ENCODE data around the gene TBC1D17. TPM values are rescaled to one million over a fixed set of nuclear protein-coding genes. Genes with fewer than 3 reads are reported as not detected.

TBC1D17 gene
- total and polyA plus RNA-seq, 2 of the 13 experiments (the other 11 are each of a cell fraction or from before 2014, with no cell fraction given) = 9.7 to 16.9 TPM

DNA sequence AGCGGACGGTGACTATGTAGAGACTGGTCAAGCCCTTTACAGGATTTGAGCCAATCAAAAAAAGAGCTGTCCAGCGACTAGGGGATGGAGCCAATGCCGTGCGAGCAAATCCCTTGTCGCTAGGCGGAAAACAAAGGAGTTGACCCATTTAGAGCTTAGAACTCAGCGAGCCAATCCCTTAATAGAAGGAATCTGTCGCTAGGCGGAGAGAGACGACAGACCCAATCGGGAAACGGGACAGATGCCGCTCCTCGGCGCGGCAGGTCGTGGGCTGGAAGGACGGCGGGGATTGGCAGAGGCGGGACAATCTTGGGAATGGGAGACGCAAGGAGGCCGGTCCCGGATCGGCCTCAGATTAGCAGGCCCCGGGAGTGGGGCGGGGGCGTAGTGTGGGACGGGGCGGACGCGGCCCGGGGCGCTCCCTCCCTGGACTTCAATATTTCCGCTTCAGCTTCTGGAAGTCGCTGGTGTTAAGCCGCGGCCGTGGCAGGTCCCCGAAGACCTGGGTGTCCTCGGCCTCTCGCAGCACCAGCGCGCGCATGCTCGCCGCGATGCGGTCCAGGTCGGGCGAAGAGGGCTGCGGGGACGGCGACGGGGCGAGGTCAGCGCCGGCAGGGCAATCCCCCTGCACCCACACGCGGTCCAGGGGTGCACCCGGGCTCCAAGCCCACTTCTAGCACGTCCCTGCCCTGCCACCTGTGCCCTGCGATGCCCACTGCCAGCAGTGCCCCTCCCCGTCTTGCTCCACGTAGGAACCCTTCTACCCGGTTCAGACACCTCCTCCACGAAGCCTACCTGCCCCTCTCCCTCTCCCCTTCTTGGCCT, 7.8 kb upstream of the TBC1D17 start (continued):
- TF ChIP-seq, protein P1, sequence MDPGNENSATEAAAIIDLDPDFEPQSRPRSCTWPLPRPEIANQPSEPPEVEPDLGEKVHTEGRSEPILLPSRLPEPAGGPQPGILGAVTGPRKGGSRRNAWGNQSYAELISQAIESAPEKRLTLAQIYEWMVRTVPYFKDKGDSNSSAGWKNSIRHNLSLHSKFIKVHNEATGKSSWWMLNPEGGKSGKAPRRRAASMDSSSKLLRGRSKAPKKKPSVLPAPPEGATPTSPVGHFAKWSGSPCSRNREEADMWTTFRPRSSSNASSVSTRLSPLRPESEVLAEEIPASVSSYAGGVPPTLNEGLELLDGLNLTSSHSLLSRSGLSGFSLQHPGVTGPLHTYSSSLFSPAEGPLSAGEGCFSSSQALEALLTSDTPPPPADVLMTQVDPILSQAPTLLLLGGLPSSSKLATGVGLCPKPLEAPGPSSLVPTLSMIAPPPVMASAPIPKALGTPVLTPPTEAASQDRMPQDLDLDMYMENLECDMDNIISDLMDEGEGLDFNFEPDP (CRISPR knock-in tag; conservative IDR thresholded peaks at IDR 0.05) = no peak
- TF ChIP-seq ZNF317 (CRISPR knock-in tag; IDR thresholded peaks at IDR 0.05) (no peak), ZFX (CRISPR knock-in tag; IDR thresholded peaks at IDR 0.05; ENCODE audit: low read depth) (peak; percentile 92), ZNF747 (CRISPR knock-in tag; IDR thresholded peaks at IDR 0.05; ENCODE audit: borderline replicate concordance) (no peak), ZNF205 (CRISPR knock-in tag; IDR thresholded peaks at IDR 0.05) (no peak), ISL2 (CRISPR knock-in tag; IDR thresholded peaks at IDR 0.05) (peak; percentile 62; the same call in 1 of the 2 replicates), ZMYM3 (CRISPR knock-in tag; IDR thresholded peaks at IDR 0.05) (no peak), EHMT2 (IDR thresholded peaks at IDR 0.05; ENCODE audit: borderline replicate concordance, low read depth, low read length) (no peak; the same call in 1 of the 2 replicates), IRF9 (CRISPR knock-in tag; IDR thresholded peaks at IDR 0.05; ENCODE audit: borderline replicate concordance) (peak; percentile 64; the same call in 1 of the 2 replicates), ZNF251 (CRISPR knock-in tag; IDR thresholded peaks at IDR 0.05) (0 out of 2 replicates have a peak, but pooled peaks have one; percentile 86), REST (IDR thresholded peaks at IDR 0.05; ENCODE audit: borderline replicate concordance in 1 of 2, low read depth in 1 of 2, low read length in 2 of 2) (no peak), AGO1 (IDR thresholded peaks at IDR 0.05; ENCODE audit: low read depth, low read length, poor library complexity, severe bottlenecking) (peak; percentile 89), SALL1 (CRISPR knock-in tag; IDR thresholded peaks at IDR 0.05) (peak; percentile 40), ERF (CRISPR knock-in tag; IDR thresholded peaks at IDR 0.05) (peak; percentile 20; the same call in 1 of the 2 replicates), ZFP36L1 (CRISPR knock-in tag; IDR thresholded peaks at IDR 0.05) (peak; percentile 66; the same call in 1 of the 2 replicates), PREB (CRISPR knock-in tag; IDR thresholded peaks at IDR 0.05) (no peak), ZNF326 (CRISPR knock-in tag; IDR thresholded peaks at IDR 0.05; ENCODE audit: borderline replicate concordance) (0 out of 2 replicates have a peak, but pooled peaks have one; percentile 21), E2F5 (CRISPR knock-in tag; conservative IDR thresholded peaks at IDR 0.05) (no peak)
- TF ChIP-seq, protein P2, sequence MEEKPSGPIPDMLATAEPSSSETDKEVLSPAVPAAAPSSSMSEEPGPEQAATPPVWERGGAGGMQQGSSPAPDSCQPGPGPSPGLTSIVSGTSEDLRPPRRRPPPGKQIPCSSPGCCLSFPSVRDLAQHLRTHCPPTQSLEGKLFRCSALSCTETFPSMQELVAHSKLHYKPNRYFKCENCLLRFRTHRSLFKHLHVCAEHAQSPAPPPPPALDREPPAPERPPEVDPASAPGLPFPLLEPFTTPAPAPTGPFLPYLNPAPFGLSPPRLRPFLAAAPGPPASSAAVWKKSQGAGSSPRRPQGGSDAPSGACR (CRISPR knock-in tag; IDR thresholded peaks at IDR 0.05) = peak; percentile 72; the same call in 1 of the 2 replicates
